ENCODE results near the gene S100G. TPM values are rescaled to one million over a fixed set of nuclear protein-coding genes. Genes with fewer than 3 reads are reported as not detected.

The S100G gene
- total and polyA plus RNA-seq, 2 of the 4 experiments (the other 2 are of a cell fraction), result not detected

GRCh38 chrX:16702700-16703599 lies 53.0 kb downstream of the S100G start:
- no peak overlapping the region for H2BK20ac ChIP-seq (ENCODE audit: low read depth, low read length)
- H3K4me3 ChIP-seq (ENCODE audit: insufficient read depth, low read depth, low read length), result no peak overlapping the region
- no peak overlapping the region for H4K91ac ChIP-seq (ENCODE audit: insufficient read depth, low read depth, low read length)
- POLR2A ChIA-PET (ENCODE audit: unreplicated experiment), result interaction anchor here (0.6 to 0.7 kb wide), 2 partner anchors 20 to 21 kb away, joined by 3 to 8 read pairs; no protein-coding TSS in a partner anchor
- H3K36me3 ChIP-seq (ENCODE audit: control insufficient read depth, insufficient read depth, low read length), result no peaks in the 10 kb centered on the region
- dilution Hi-C loops (cut with HindIII; ENCODE audit: low sequenced_read_pairs, unreplicated experiment) (no loop called here), intact Hi-C loops (cut with micrococcal nuclease) (no loop called here), in situ Hi-C loops (cut with MboI; ENCODE audit: low sequenced_read_pairs) (no loop called here)
- H2BK5ac ChIP-seq (ENCODE audit: low read depth, low read length, poor library complexity, severe bottlenecking), result no peak overlapping the region
- no peak overlapping the region for H2AK5ac ChIP-seq (ENCODE audit: low read depth, low read length)
- H3K4me2 ChIP-seq (ENCODE audit: low read depth, low read length), result no peak overlapping the region
- CTCF ChIA-PET, result no interaction called here
- H3K9ac ChIP-seq (ENCODE audit: low read depth, low read length), result no peak overlapping the region
- H2AK9ac ChIP-seq (replicated peaks; ENCODE audit: low read depth, low read length, poor library complexity), result no peak overlapping the region
- H3K9me3 ChIP-seq (ENCODE audit: control insufficient read depth, insufficient read depth, low read length), result no peaks in the 10 kb centered on the region
- 100% methylated on average over 3 of the region's 15 CpGs; no CpG with 5 or more reads in 1 of the 2 experiments for WGBS, 2 experiments (ENCODE audit: extremely low coverage in 2 of 2, insufficient read length in 1 of 2)
- no peak overlapping the region for H3K14ac ChIP-seq (replicated peaks; ENCODE audit: low read depth, low read length)
- BruUV-seq (replicated peaks), result no TSS peak
- H3K9me1 ChIP-seq (ENCODE audit: insufficient read depth, low read length), result no peaks in the 10 kb centered on the region
- no peaks in the 10 kb centered on the region; the same call in 1 of the 2 replicates for H3K27me3 ChIP-seq (ENCODE audit: control insufficient read depth, insufficient read depth, low read length)
- no peak for DNase-seq
- H3K18ac ChIP-seq (ENCODE audit: low read depth, low read length), result no peak overlapping the region
- H2BK15ac ChIP-seq (ENCODE audit: low read depth, low read length), result no peak overlapping the region
- no peak overlapping the region for H3K27ac ChIP-seq (ENCODE audit: insufficient read depth, low read length)
- no peak overlapping the region for H2AFZ ChIP-seq (replicated peaks; ENCODE audit: low read length, poor library complexity)
- H2BK120ac ChIP-seq (ENCODE audit: low read depth, low read length), result no peak overlapping the region
- H4K5ac ChIP-seq (ENCODE audit: low read depth, low read length), result no peak overlapping the region
- no peaks in the 10 kb centered on the region for H3K4me1 ChIP-seq (ENCODE audit: control insufficient read depth, insufficient read depth, low read length)
- no peak overlapping the region for H4K8ac ChIP-seq (ENCODE audit: low read depth in 2 of 2, low read length in 2 of 2)
- H3K23ac ChIP-seq (ENCODE audit: low read depth, low read length), result no peak overlapping the region
- H3K56ac ChIP-seq (ENCODE audit: extremely low read depth, insufficient read depth, low read length), result no peak overlapping the region
- ATAC-seq (ENCODE audit: low read depth), result no peak
- H3K4ac ChIP-seq (ENCODE audit: low read depth, low read length), result no peak overlapping the region
- H4K20me1 ChIP-seq (ENCODE audit: insufficient read depth, low read length), result no peaks in the 10 kb centered on the region
- H3K79me1 ChIP-seq (ENCODE audit: low read depth in 1 of 2, low read length in 2 of 2), result no peaks in the 10 kb centered on the region
- TF ChIP-seq SMC3 (IDR thresholded peaks at IDR 0.05; ENCODE audit: low read depth, low read length) (no peak), USF2 (IDR thresholded peaks at IDR 0.05; ENCODE audit: low read depth, low read length) (no peak), CEBPB (IDR thresholded peaks at IDR 0.05; ENCODE audit: low read depth, low read length) (no peak), RAD21 (IDR thresholded peaks at IDR 0.05; ENCODE audit: low read length) (no peak), MAZ (IDR thresholded peaks at IDR 0.05; ENCODE audit: borderline replicate concordance, low read depth, low read length) (no peak), BHLHE40 (IDR thresholded peaks at IDR 0.05; ENCODE audit: low read depth, low read length) (no peak), CHD1 (IDR thresholded peaks at IDR 0.05; ENCODE audit: low read depth, low read length) (no peak), MXI1 (IDR thresholded peaks at IDR 0.05; ENCODE audit: borderline replicate concordance, low read depth, low read length) (no peak), NFE2L2 (IDR thresholded peaks at IDR 0.05; ENCODE audit: low read depth, low read length) (no peak), POLR2A (IDR thresholded peaks at IDR 0.05; ENCODE audit: low read depth, low read length) (no peak), MAFK (IDR thresholded peaks at IDR 0.05; ENCODE audit: low read depth, low read length) (no peak), RCOR1 (IDR thresholded peaks at IDR 0.05; ENCODE audit: insufficient replicate concordance, low read length) (no peak), FOS (IDR thresholded peaks at IDR 0.05; ENCODE audit: low read depth, low read length) (no peak), RFX5 (IDR thresholded peaks at IDR 0.05; ENCODE audit: low read depth, low read length) (no peak), ELK1 (IDR thresholded peaks at IDR 0.05; ENCODE audit: borderline replicate concordance, low read depth, low read length) (no peak)
